Heart left ventricle (tissue), 13 donors: ENCODE measurements around the gene CGB7.

ENCODE experiments used
- POLR2A ChIP-seq, 2 donors: fragments of 450-650 bp; IDR thresholded peaks; one replicate each; pipeline ENCODE4 v1.6.1; 2017; ENCODE audit warnings: antibody characterized with exemption in 2 of 2, mild to moderate bottlenecking in 2 of 2, moderate library complexity in 2 of 2
- TF ChIP-seq, protein P1 (sequence below), 12 donors: fragments of 200-600 bp; sonication (generic) in 4 of 12; IDR thresholded peaks; one replicate each; pipeline versions ENCODE4 v1.5.0 to v1.8.0; 2018 to 2022; ENCODE audit warnings: antibody characterized with exemption in 12 of 12, mild to moderate bottlenecking in 5 of 12
- donor health status: ischemic (EF 13 %, LVEDD 7.1; RV severe dilation, severe dysfunction).
- donor health status: DM: no; HTN: yes; CAD: no.
- donor health status: DM: no; HTN: no; CAD: no.
- donor health status: ischemic (EF 25% LVEDD 6.9; RV normal size, moderate dysfunction).
- donor health status: ischemic (EF 25% LVEDD 5.7; RV mildly dilated, moderate dysfunction).
- donor health status: ischemic (EF 35%, LVEDD 5.7; RV mildly dilated, moderate dysfunction).
- donor health status: nonischemic (EF 11% LVEDD 7.7; RV severe dilation, severe dysfunction).
- donor health status: DM: yes; HTN: yes; CAD: no.
- donor health status: PGD.
- donor health status: ischemic (EF 29% LVEDD 5.4; RV normal size, mild dysfunction).
- donor health status: nonischemic (EF 23%, LVEDD 6.1; RV moderate dilation, normal function).

DNA sequence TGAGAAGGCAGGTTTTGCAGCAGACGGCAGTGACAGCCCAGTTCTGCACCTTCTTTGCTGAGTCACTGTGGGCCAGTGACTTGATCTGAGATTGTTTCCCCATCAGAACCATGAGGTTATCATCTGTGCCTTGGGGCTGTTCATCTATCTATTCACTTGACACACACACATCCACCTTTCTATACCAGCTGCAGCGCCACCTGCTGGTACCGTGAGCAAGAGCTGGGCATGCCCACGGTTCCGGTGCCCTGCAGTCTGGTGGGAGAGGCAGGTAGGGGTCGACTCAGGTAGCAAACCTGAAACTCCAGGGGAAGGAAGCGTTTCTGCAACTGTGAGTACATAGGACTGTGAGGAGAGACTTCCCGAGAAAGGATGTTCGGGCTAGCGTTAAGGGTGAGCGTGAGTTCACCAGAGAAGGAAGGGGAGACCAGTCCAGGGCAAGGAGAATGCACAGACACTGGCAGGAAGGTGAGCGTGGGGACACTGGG is 49.1 kb upstream of the CGB7 start:
- no peak for TF ChIP-seq POLR2A (IDR thresholded peaks at IDR 0.05)
- TF ChIP-seq, protein P1, sequence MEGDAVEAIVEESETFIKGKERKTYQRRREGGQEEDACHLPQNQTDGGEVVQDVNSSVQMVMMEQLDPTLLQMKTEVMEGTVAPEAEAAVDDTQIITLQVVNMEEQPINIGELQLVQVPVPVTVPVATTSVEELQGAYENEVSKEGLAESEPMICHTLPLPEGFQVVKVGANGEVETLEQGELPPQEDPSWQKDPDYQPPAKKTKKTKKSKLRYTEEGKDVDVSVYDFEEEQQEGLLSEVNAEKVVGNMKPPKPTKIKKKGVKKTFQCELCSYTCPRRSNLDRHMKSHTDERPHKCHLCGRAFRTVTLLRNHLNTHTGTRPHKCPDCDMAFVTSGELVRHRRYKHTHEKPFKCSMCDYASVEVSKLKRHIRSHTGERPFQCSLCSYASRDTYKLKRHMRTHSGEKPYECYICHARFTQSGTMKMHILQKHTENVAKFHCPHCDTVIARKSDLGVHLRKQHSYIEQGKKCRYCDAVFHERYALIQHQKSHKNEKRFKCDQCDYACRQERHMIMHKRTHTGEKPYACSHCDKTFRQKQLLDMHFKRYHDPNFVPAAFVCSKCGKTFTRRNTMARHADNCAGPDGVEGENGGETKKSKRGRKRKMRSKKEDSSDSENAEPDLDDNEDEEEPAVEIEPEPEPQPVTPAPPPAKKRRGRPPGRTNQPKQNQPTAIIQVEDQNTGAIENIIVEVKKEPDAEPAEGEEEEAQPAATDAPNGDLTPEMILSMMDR (IDR thresholded peaks at IDR 0.05) = peak; percentile 58 to 80 (median 74)
